Nephron progenitor cell (in vitro differentiated cells): Measurements from ENCODE around the gene GRHL1.

Experiments
- DNase-seq: peaks from one replicate; pipeline ENCODE4 v3.0.0; 2021
- H3K27ac Mint-ChIP-seq: 2 replicates; pipeline ENCODE4 v1.8.0; 2021; ENCODE audit warnings: mild to moderate bottlenecking, moderate library complexity, mixed read lengths
- H3K27me3 Mint-ChIP-seq: 2 replicates; pipeline ENCODE4 v1.8.0; 2021; ENCODE audit warnings: mild to moderate bottlenecking, low read depth, mixed read lengths; ENCODE audit not compliant: poor library complexity
- H3K36me3 Mint-ChIP-seq: 2 replicates; pipeline ENCODE4 v1.8.0; 2021; ENCODE audit warnings: low read depth, mixed read lengths
- H3K4me1 Mint-ChIP-seq: 2 replicates; pipeline ENCODE4 v1.8.0; 2021; ENCODE audit warnings: mixed read lengths
- H3K4me3 Mint-ChIP-seq: 2 replicates; pipeline ENCODE4 v1.8.0; 2021; ENCODE audit warnings: mild to moderate bottlenecking, moderate library complexity, mixed read lengths
- H3K9me3 Mint-ChIP-seq: 2 replicates; pipeline ENCODE4 v1.8.0; 2021; ENCODE audit warnings: mild to moderate bottlenecking, moderate library complexity, mixed read lengths
- CTCF ChIP-seq: fragments of 200-600 bp; sonication (generic); IDR thresholded peaks from 2 replicates; pipeline ENCODE4 v1.5.0; 2021; ENCODE audit warnings: antibody characterized with exemption

GRHL1 gene

GRCh38 chr2:10000541-10000940 lies 49.0 kb downstream of the GRHL1 start:
- Mint-ChIP-seq H3K27ac (no peak overlapping the region), H3K4me3 (no peak overlapping the region), H3K4me1 (peaks cover 9% of the 10 kb centered on the region), H3K9me3 (no peaks in the 10 kb centered on the region), H3K36me3 (no peaks in the 10 kb centered on the region), H3K27me3 (peaks cover 6% of the 10 kb centered on the region)
- DNase-seq, result no peak
- no peak for TF ChIP-seq CTCF

GRCh38 chr2:10001586-10001985 lies 50.1 kb downstream of the GRHL1 start:
- Mint-ChIP-seq H3K27ac (no peak overlapping the region), H3K4me1 (peaks cover 9% of the 10 kb centered on the region), H3K4me3 (no peak overlapping the region), H3K9me3 (no peaks in the 10 kb centered on the region), H3K27me3 (peaks cover 6% of the 10 kb centered on the region), H3K36me3 (no peaks in the 10 kb centered on the region)
- TF ChIP-seq CTCF, result no peak
- no peak for DNase-seq

- TF ChIP-seq CTCF, result no peak
- no peaks in the 10 kb centered on the region for H3K9me3 Mint-ChIP-seq
- peaks cover 13% of the 10 kb centered on the region for H3K4me1 Mint-ChIP-seq
- H3K27me3 Mint-ChIP-seq, result peaks cover 6% of the 10 kb centered on the region
- no peak for DNase-seq
- H3K4me3 Mint-ChIP-seq, result no peak overlapping the region
- H3K27ac Mint-ChIP-seq, result no peak overlapping the region
- H3K36me3 Mint-ChIP-seq, result no peaks in the 10 kb centered on the region
These were observed 50.6 kb downstream of the GRHL1 start for GRCh38 chr2:10002109-10002508.

- H3K36me3 Mint-ChIP-seq, result no peaks in the 10 kb centered on the region
- H3K4me3 Mint-ChIP-seq, result no peak overlapping the region
- H3K9me3 Mint-ChIP-seq, result no peaks in the 10 kb centered on the region
- peaks cover 19% of the 10 kb centered on the region for H3K4me1 Mint-ChIP-seq
- no peak for DNase-seq
- H3K27ac Mint-ChIP-seq, result no peak overlapping the region
- peaks cover 6% of the 10 kb centered on the region for H3K27me3 Mint-ChIP-seq
- no peak for TF ChIP-seq CTCF
These were observed 51.2 kb downstream of the GRHL1 start for GRCh38 chr2:10002681-10003080.

GRCh38 chr2:10003206-10004125 lies 52.0 kb downstream of the GRHL1 start:
- Mint-ChIP-seq H3K27ac (no peak overlapping the region), H3K4me1 (peaks cover 26% of the 10 kb centered on the region), H3K9me3 (no peaks in the 10 kb centered on the region), H3K4me3 (no peak overlapping the region), H3K36me3 (no peaks in the 10 kb centered on the region), H3K27me3 (peaks cover 6% of the 10 kb centered on the region)
- no peak for DNase-seq
- TF ChIP-seq CTCF, result no peak

GRCh38 chr2:10004401-10004800 lies 52.9 kb downstream of the GRHL1 start:
- Mint-ChIP-seq H3K27me3 (peaks cover 12% of the 10 kb centered on the region), H3K27ac (no peak overlapping the region), H3K4me3 (no peak overlapping the region), H3K4me1 (peaks cover 36% of the 10 kb centered on the region), H3K36me3 (no peaks in the 10 kb centered on the region), H3K9me3 (no peaks in the 10 kb centered on the region)
- TF ChIP-seq CTCF, result no peak
- DNase-seq, result no peak
